NCI-H1694 (cell line): ENCODE results near the gene CFAP70.
"Not testable (repeated sequence)": the region's sequence is repeated elsewhere in the genome, so short reads cannot be mapped to it uniquely, and the experiment has no call there.

Experiments used
- DNase-seq: peaks from one replicate; lab custom pipeline; 2025; lab: John Stamatoyannopoulos, UW

Gene CFAP70

GRCh38 chr10:73339436-73339835 is 19.2 kb downstream of the CFAP70 start:
- DNase-seq: no peak

GRCh38 chr10:73338801-73339368 is 19.8 kb downstream of the CFAP70 start:
- no peak for DNase-seq

GRCh38 chr10:73333202-73333601 is 25.5 kb downstream of the CFAP70 start:
- DNase-seq: no peak

GRCh38 chr10:73332379-73332778 is 26.3 kb downstream of the CFAP70 start:
- DNase-seq: no peak

- not testable (repeated sequence) for DNase-seq
These were observed 30.1 kb downstream of the CFAP70 start for GRCh38 chr10:73328523-73328922.

- not testable (repeated sequence) for DNase-seq
These were observed 33.4 kb downstream of the CFAP70 start for GRCh38 chr10:73325290-73325689.

- DNase-seq: not testable (repeated sequence)
These were observed 35.1 kb downstream of the CFAP70 start for GRCh38 chr10:73323582-73323981.

GRCh38 chr10:73310475-73310874 is 48.2 kb downstream of the CFAP70 start:
- no peak for DNase-seq

- no peak for DNase-seq
These were observed 51.4 kb downstream of the CFAP70 start for GRCh38 chr10:73307203-73307800.

- no peak for DNase-seq
These were observed 52.4 kb downstream of the CFAP70 start for GRCh38 chr10:73306171-73306708.

GRCh38 chr10:73296946-73297345 is 61.7 kb downstream of the CFAP70 start:
- DNase-seq: no peak

GRCh38 chr10:73293461-73293860 is 65.2 kb downstream of the CFAP70 start:
- no peak for DNase-seq

- no peak for DNase-seq
These were observed 68.7 kb downstream of the CFAP70 start for GRCh38 chr10:73289958-73290357.

- no peak for DNase-seq
These were observed 71.2 kb downstream of the CFAP70 start for GRCh38 chr10:73287441-73287840.

- no peak for DNase-seq
These were observed 77.6 kb downstream of the CFAP70 start for GRCh38 chr10:73281097-73281496.

GRCh38 chr10:73264423-73264822 is 94.2 kb downstream of the CFAP70 start:
- no peak for DNase-seq

GRCh38 chr10:73263693-73264347 is 94.8 kb downstream of the CFAP70 start:
- peak; percentile 24 for DNase-seq

GRCh38 chr10:73262880-73263555 is 95.6 kb downstream of the CFAP70 start:
- DNase-seq: no peak

GRCh38 chr10:73262105-73262730 is 96.4 kb downstream of the CFAP70 start:
- DNase-seq: no peak

- DNase-seq: no peak
These were observed 97.2 kb downstream of the CFAP70 start for GRCh38 chr10:73261362-73261995.

GRCh38 chr10:73258612-73259011 is 100.1 kb downstream of the CFAP70 start:
- DNase-seq: not testable (repeated sequence)

- DNase-seq: no peak
These were observed 105.5 kb downstream of the CFAP70 start for GRCh38 chr10:73253225-73253555.
